Right lobe of liver (tissue), 6 donors: Measurements from ENCODE around the gene AIG1. TPM values are rescaled to one million over a fixed set of nuclear protein-coding genes. Genes with fewer than 3 reads are reported as not detected.

Experiments
- ATAC-seq, 4 donors: fragments of 200-7000 bp; cut with Tn5 transposase; one replicate each; pipeline ENCODE4 v1.9.1; 2020; ENCODE audit warnings: mild to moderate bottlenecking in 4 of 4, moderate library complexity in 4 of 4
- DNase-seq, 3 donors: peaks; one replicate each; pipeline ENCODE4 v3.0.0-alpha.2; 2020
- H3K27ac ChIP-seq, 3 donors: fragments of 200-600 bp; one replicate each; pipeline ENCODE4 v1.8.0; 2022
- H3K27me3 ChIP-seq, 2 donors: fragments of 200-600 bp; one replicate each; pipeline ENCODE4 v1.8.0; 2022
- H3K36me3 ChIP-seq, 4 donors: fragments of 200-600 bp; sonication (generic) in 1 of 4; one replicate each; pipeline versions ENCODE4 v1.5.1 to v1.8.0; 2017 to 2022; ENCODE audit warnings: control low read depth in 1 of 4
- H3K4me1 ChIP-seq, 4 donors: fragments of 200-600 bp; sonication (generic) in 1 of 4; one replicate each; pipeline versions ENCODE4 v1.5.1 to v1.8.0; 2017 to 2022; ENCODE audit warnings: control low read depth in 1 of 4
- H3K4me3 ChIP-seq, 3 donors: fragments of 200-600 bp; one replicate each; pipeline ENCODE4 v1.8.0; 2022
- H3K9me3 ChIP-seq, 4 donors: fragments of 200-600 bp; sonication (generic) in 1 of 4; one replicate each; pipeline versions ENCODE4 v1.5.1 to v1.8.0; 2017 to 2022; ENCODE audit warnings: control low read depth in 1 of 4
- CTCF ChIP-seq, 4 donors: fragments of 200-600 bp in 3 of 4; fragments of 450-650 bp in 1 of 4; IDR thresholded peaks; one replicate each; pipeline versions ENCODE4 v1.5.1 to v1.8.0; 2016 to 2022; ENCODE audit warnings: antibody characterized with exemption in 4 of 4, mild to moderate bottlenecking in 2 of 4
- POLR2A ChIP-seq: fragments of 450-650 bp; IDR thresholded peaks from one replicate; pipeline ENCODE4 v1.6.1; 2017; ENCODE audit warnings: antibody characterized with exemption, mild to moderate bottlenecking
- WGBS: methylation state at CpG from one replicate; pipeline ENCODE4 v1.1.6; 2018; ENCODE audit warnings: low coverage, low lambda C conversion rate; ENCODE audit not compliant: insufficient coverage; ENCODE audit errors: missing lambda C conversion rate; 5-methylcytosine and 5-hydroxymethylcytosine counted together
- intact Hi-C, 2 donors: fragments of 100-400 bp; cut with DNase I; formaldehyde crosslinking; loops; one replicate each; pipeline versions ENCODE4 v1.11.2 to v1.14.1; 2022
- total RNA-seq, 6 experiments: library from RNA; depleted of rRNA in 2 of 6; stranded (reverse); fragments of >200 nt in 2 of 6; fragmentation: NEBNext Ultra II Directional in 3 of 6; extraction: Animal tissue kit (Norgen Biotek cat#: 25700) in 3 of 6; gene quantifications; one replicate each; pipeline versions ENCODE4 v1.1.0 to v1.2.4, GENCODE V29; 2016 to 2023
- donor health status: DM: no; HTN: yes; CAD: no.
- donor health status: DM: no; HTN: no; CAD: no.
- donor health status: DM: no; HTN: no; CAD: no.
- donor health status: DM: no; HTN: yes; CAD: no.
- donor health status: DM: no; HTN: yes; CAD: no.

AIG1 gene
- total RNA-seq, 6 experiments from 2014 or later, result 81.4 to 151 (median 111) TPM

- H3K27ac ChIP-seq, result no peak overlapping the region
- no peak overlapping the region for H3K4me3 ChIP-seq
- intact Hi-C loops, result no loop called here
- H3K9me3 ChIP-seq, result no peaks in the 10 kb centered on the region
- 50% methylated on average over 2 of the region's 3 CpGs for WGBS
- H3K4me1 ChIP-seq, result no peaks in the 10 kb centered on the region
- no peaks in the 10 kb centered on the region for H3K36me3 ChIP-seq
- H3K27me3 ChIP-seq, result no peaks in the 10 kb centered on the region
- no peak for DNase-seq
- TF ChIP-seq CTCF (IDR thresholded peaks at IDR 0.05) (no peak), POLR2A (no peak)
- no peak for ATAC-seq
Measured at GRCh38 chr6:143247586-143247985, 186.9 kb downstream of the AIG1 start.

GRCh38 chr6:143248359-143248758 is 187.7 kb downstream of the AIG1 start:
- H3K36me3 ChIP-seq, result no peaks in the 10 kb centered on the region
- ATAC-seq, result no peak
- TF ChIP-seq POLR2A (no peak), CTCF (IDR thresholded peaks at IDR 0.05) (no peak)
- H3K9me3 ChIP-seq, result no peaks in the 10 kb centered on the region
- no peaks in the 10 kb centered on the region for H3K27me3 ChIP-seq
- H3K4me3 ChIP-seq, result no peak overlapping the region
- WGBS, result 92% methylated on average over 1 of the region's 4 CpGs
- H3K4me1 ChIP-seq, result no peaks in the 10 kb centered on the region
- H3K27ac ChIP-seq, result no peak overlapping the region
- intact Hi-C loops, result no loop called here
- no peak for DNase-seq

GRCh38 chr6:143251288-143251687 is 190.6 kb downstream of the AIG1 start:
- H3K9me3 ChIP-seq, result no peaks in the 10 kb centered on the region
- no peak for TF ChIP-seq CTCF (IDR thresholded peaks at IDR 0.05)
- TF ChIP-seq POLR2A, result no peak
- H3K27ac ChIP-seq, result peak overlapping the region in 1 of 3 donors; percentile 37
- no peak overlapping the region for H3K4me3 ChIP-seq
- no peaks in the 10 kb centered on the region for H3K36me3 ChIP-seq
- H3K27me3 ChIP-seq, result no peaks in the 10 kb centered on the region
- intact Hi-C loops, result no loop called here
- no peaks in the 10 kb centered on the region for H3K4me1 ChIP-seq
- WGBS, result 52% methylated on average over 3 of the region's 4 CpGs
- ATAC-seq, result peak; percentile 54 to 93 (median 65)
- DNase-seq, result no peak

GRCh38 chr6:143252961-143253360 is 192.3 kb downstream of the AIG1 start:
- no peaks in the 10 kb centered on the region for H3K9me3 ChIP-seq
- no peak overlapping the region for H3K27ac ChIP-seq
- no peak overlapping the region for H3K4me3 ChIP-seq
- ATAC-seq, result no peak
- no peaks in the 10 kb centered on the region for H3K27me3 ChIP-seq
- no peaks in the 10 kb centered on the region for H3K4me1 ChIP-seq
- no peak for DNase-seq
- H3K36me3 ChIP-seq, result no peaks in the 10 kb centered on the region
- no peak for TF ChIP-seq POLR2A
- no peak for TF ChIP-seq CTCF (IDR thresholded peaks at IDR 0.05)
- intact Hi-C loops, result no loop called here
- WGBS, result no CpG with 5 or more reads among the region's 6 CpGs

GRCh38 chr6:143253586-143253985 is 192.9 kb downstream of the AIG1 start:
- H3K4me1 ChIP-seq, result no peaks in the 10 kb centered on the region
- DNase-seq (no peak), ATAC-seq (no peak)
- TF ChIP-seq POLR2A, result no peak
- TF ChIP-seq CTCF (IDR thresholded peaks at IDR 0.05), result no peak
- H3K27ac ChIP-seq, result no peak overlapping the region
- intact Hi-C loops, result no loop called here
- H3K27me3 ChIP-seq, result no peaks in the 10 kb centered on the region
- no peaks in the 10 kb centered on the region for H3K9me3 ChIP-seq
- 72% methylated on average over 4 of the region's 4 CpGs for WGBS
- no peak overlapping the region for H3K4me3 ChIP-seq
- H3K36me3 ChIP-seq, result no peaks in the 10 kb centered on the region
